NCI-H82 treated with DMSO at 0.1 percent for 48 hours (cell line): Measurements from ENCODE around the gene ALOX12.
"Not testable (repeated sequence)": the region's sequence is repeated elsewhere in the genome, so short reads cannot be mapped to it uniquely, and the experiment has no call there.

ENCODE experiments used
- DNase-seq: peaks from one replicate; lab custom pipeline; 2025; ENCODE audit not compliant: unreplicated experiment; lab: John Stamatoyannopoulos, UW

The ALOX12 gene

GRCh38 chr17:6995500-6996255 is at the start of gene ALOX12:
Gene ALOX12 (plus strand): TSS chr17:6996049. CDS start chr17:6996118, 69 bp downstream.
- DNase-seq: no peak

GRCh38 chr17:6947745-6948144 is 48.1 kb upstream of the ALOX12 start:
- no peak for DNase-seq

GRCh38 chr17:6948562-6948961 is 47.3 kb upstream of the ALOX12 start:
- DNase-seq: no peak

- no peak for DNase-seq
Measured at GRCh38 chr17:6948976-6949375, 46.9 kb upstream of the ALOX12 start.

- DNase-seq: not testable (repeated sequence)
Measured at GRCh38 chr17:6950938-6951337, 44.9 kb upstream of the ALOX12 start.

- no peak for DNase-seq
Measured at GRCh38 chr17:6953689-6954088, 42.2 kb upstream of the ALOX12 start.

- DNase-seq: no peak
Measured at GRCh38 chr17:6959700-6960099, 36.1 kb upstream of the ALOX12 start.

DNA sequence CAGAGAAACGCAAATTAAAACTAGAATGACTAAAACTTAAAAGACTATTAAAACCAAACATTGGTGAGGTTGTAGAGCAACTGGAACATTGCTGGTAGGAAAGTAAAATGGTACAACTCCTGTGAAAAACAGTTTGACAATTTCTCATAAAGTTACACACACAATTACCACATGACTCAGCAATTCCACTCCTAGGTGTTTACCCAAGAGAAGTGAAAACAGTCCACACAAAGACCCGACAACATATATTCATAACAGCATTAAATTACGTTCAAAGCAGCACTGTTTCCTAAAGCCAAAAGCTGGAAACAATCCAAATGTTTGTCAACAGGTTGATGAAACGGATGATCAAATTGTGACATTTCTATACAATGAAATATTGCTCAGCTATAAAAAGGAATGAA is 26.5 kb upstream of the ALOX12 start:
- DNase-seq: no peak

DNA sequence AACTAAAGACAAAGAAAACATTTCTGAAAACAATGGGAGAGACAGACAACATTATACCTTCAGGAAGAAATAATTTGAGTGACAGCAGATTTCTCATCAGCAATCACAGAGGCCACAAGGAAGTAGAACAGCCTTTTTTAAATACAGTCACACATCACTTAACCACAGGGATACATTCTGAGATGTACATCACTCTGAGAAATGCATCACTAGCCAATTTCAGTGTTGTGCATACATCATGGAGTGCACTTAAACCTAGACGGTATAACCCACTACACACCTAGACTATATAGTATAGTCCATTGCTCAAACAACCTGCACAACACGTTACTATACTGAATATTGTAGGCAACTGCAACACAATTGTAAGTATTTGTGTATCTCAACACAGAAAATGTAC is 24.9 kb upstream of the ALOX12 start:
- no peak for DNase-seq

GRCh38 chr17:6979440-6979839 is 16.4 kb upstream of the ALOX12 start:
- DNase-seq: not testable (repeated sequence)

DNA sequence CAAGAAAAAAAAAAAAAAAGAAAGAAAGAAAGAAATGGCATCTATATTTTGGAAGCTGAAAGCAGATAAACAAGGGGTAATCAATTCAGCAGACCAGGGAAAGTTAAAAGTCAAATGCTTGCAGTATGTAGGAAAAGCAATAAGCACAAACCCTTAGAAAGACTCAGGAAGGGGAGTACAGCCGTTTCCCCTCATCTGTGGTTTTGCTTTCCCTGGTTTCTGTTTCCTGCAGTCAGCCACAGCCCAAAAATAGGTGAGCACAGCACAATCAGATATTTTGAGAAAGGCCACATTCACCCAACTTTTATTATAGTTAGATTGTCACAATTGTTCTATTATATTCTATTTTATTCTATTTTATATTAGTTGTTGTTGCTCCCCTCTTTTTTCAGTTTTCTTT is 14.4 kb upstream of the ALOX12 start:
- no peak for DNase-seq

DNA sequence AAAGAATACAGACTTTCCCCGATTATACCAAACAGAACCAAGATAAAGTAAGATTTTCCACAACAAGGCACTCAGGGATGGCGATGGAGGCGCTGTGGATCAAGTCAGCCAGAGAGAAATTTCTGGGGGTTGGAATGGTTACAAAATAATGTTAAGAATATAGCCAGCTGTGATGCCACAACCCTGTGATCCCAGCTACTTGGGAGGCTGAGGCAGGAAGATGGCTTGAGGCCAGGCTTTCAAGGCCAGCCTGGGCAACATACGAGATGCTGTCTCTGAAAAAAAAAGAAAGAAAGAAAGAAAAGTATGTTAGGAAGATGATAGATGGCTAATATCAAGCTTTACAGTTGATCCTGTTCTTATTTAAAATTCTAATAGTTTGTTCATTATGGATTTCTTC is 10.6 kb upstream of the ALOX12 start:
- DNase-seq: no peak

GRCh38 chr17:6986676-6987075 is 9.2 kb upstream of the ALOX12 start:
- no peak for DNase-seq

- DNase-seq: no peak
Measured at GRCh38 chr17:6989779-6990178, 6.1 kb upstream of the ALOX12 start.

DNA sequence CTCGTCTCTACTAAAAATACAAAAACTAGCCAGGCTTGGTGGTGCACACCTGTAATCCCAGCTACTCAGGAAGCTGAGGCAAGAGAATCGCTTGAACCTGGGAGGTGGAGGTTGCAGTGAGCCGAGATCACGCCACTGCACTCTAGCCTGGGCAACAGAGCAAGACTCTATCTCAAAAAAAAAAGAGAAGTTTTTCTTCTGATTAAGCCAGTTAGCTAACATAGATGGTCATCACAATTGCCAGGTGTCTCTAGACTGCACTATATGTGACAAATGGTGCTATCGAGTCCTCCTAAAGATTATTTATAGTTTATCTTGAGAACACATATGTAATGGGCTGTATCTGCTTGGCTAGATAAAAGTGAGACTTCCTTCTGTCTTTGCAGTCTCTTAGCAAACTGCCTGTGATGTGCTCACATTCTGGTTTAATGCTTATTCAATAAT is 2.2 kb upstream of the ALOX12 start:
- not testable (repeated sequence) for DNase-seq

DNA sequence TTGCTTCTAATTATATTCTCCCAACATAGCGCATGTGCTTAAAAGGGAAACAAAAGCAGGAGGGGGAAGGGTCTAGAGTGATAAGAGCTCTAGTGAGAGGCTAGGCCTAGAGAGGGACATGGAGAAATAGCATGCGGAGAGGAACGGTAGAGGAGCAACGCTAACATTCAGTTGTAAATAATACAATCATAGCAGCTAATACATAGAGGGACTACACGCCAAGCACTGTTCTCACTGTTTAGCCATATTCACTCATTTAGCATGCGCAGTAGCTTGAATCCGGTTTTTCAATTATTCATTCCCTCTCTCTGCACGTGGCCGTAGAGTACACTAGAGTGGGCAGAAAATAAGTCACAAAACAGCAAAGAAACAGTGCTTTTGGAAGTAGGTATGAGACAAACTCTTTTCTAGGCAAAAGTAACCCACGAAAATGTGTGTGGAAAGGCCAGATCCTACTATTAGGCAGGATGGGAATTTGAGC is 1.7 kb upstream of the ALOX12 start:
- DNase-seq: no peak

DNA sequence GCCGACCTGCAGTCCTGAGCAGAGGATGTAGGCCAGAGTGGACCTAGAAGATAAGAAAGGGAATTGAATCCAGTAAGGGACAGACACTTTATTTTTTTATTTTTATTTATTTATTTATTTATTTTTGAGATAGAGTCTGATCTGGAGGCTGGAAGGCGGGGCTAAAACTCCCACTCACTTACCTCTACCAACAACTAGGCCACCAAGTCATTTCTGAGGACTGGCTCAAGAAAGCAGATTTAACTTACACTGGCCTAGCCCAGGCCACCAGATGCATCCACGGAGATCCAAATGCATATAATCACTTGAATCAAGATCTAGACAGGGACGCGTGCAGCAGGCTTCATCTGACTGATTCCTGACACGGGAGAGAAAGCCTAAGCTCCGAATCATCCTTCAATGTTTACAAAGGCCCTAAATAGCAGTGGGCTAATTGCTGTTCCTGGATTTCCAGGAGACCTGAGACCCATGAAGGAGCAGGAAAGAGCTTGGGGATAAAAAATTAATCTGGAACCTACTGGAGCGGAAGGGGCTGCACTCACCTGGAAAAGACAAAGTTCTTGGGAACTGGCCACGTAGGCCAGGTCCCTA is 1.1 kb upstream of the ALOX12 start:
- DNase-seq: no peak

DNA sequence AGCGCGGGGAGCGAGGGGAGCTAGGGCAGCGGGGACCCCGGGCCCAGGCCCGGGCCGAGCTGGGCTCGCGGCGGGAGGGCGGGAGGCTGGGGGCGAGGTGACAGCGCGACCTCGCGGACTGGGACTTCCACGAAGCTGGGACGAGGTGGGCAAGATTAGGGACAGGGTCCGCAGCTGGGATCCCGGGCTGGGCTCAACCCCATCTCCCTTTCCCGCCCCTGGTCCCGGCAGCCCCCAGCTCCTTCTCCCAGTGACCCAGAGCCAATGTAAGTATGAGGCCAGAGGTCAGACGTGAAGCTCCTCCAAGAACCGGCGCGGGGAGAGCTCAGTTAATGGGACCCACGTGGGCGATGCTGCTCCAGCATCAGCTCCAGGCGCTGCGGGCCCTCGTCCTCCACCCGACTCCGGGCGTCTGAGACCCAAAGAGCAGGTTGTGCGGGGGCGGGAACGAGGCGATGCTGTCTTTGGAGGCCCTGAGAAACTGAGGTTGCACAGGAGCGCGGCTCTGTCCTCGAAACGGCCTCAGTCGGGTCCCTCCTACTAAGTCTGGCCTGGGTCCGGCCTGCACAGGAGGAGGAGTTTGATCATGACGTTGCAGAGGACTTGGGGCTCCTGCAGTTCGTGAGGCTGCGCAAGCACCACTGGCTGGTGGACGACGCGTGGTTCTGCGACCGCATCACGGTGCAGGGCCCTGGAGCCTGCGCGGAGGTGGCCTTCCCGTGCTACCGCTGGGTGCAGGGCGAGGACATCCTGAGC is 585 bp downstream of the ALOX12 start:
- no peak for DNase-seq

DNA sequence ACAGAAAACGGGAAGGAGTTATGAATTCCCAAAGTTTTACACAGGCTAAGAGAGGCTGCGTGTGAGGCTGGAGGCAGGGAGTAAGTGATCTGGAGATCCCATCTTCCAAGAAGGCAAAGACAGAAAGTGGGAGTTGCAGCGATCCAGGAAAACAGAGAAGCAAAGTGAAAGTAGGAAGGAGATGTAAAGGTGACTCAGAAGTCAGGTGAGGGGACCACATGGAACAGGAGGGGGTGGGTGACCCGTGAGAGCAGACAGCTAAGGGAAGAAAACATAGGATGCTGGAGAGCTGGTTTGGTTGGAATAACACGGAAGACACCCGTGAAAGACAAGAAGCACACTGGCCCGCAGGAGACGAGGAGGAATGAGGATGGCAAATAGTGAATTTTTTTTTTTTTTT is 1.3 kb downstream of the ALOX12 start:
- DNase-seq: no peak

DNA sequence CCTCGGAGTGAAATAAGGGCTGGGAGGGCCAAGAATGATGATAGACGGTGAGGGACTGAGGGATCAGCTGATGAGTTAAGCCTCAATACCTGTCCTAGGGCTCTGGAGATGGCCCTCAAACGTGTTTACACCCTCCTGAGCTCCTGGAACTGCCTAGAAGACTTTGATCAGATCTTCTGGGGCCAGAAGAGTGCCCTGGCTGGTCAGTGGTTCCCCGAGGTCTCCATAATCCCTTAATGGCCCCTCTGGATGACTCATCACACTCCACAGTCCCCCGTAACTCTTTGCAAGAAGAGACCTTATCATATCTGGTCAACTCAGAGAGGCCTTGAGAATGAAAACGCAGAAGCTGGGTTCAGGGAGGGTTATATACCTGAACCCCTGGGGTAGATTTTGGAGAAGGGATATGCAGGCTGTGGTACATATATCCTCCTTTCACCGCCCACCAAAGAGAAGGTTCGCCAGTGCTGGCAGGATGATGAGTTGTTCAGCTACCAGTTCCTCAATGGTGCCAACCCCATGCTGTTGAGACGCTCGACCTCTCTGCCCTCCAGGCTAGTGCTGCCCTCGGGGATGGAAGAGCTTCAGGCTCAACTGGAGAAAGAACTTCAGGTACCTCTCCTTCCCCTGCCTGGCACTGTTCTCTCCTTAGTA is 3.1 kb downstream of the ALOX12 start:
- DNase-seq: no peak

- DNase-seq: no peak
Measured at GRCh38 chr17:7001318-7001961, 5.6 kb downstream of the ALOX12 start.
